Central memory CD8-positive, alpha-beta T cell (primary cell): ENCODE results near the gene ACOXL.

Experiments used
- ATAC-seq: fragments of 150-1000 bp; cut with Tn5 transposase; replicated peaks from 2 replicates; pipeline ENCODE4 v1.10.0; 2022; ENCODE audit warnings: mild to moderate bottlenecking, moderate FRiP score, moderate number of reproducible peaks; ENCODE audit not compliant: poor library complexity, severe bottlenecking; ENCODE audit errors: extremely low read depth
- DNase-seq, 2 donors: peaks; one replicate each; pipeline ENCODE4 v3.0.0; 2021; ENCODE audit warnings: low spot score in 2 of 2
- H3K27ac Mint-ChIP-seq: one replicate; pipeline ENCODE4 v1.8.0; 2022; ENCODE audit warnings: low read depth, mild to moderate bottlenecking, moderate library complexity, mixed read lengths
- H3K27me3 Mint-ChIP-seq: one replicate; pipeline ENCODE4 v1.8.0; 2022; ENCODE audit warnings: mixed read lengths
- H3K36me3 Mint-ChIP-seq: one replicate; pipeline ENCODE4 v1.8.0; 2022; ENCODE audit warnings: mild to moderate bottlenecking, moderate library complexity, mixed read lengths; ENCODE audit not compliant: insufficient read depth
- H3K4me1 Mint-ChIP-seq: one replicate; pipeline ENCODE4 v1.8.0; 2022; ENCODE audit warnings: mixed read lengths
- H3K4me3 Mint-ChIP-seq: one replicate; pipeline ENCODE4 v1.8.0; 2022; ENCODE audit warnings: mild to moderate bottlenecking, moderate library complexity, mixed read lengths
- H3K9me3 Mint-ChIP-seq: one replicate; pipeline ENCODE4 v1.8.0; 2022; ENCODE audit warnings: mixed read lengths

The ACOXL gene

GRCh38 chr2:111159641-111160040 is 427.3 kb downstream of the ACOXL start:
- DNase-seq: no peak
- H3K27ac Mint-ChIP-seq: peak overlapping the region; percentile 14
- no peaks in the 10 kb centered on the region for H3K27me3 Mint-ChIP-seq
- peaks cover 15% of the 10 kb centered on the region for H3K4me1 Mint-ChIP-seq
- peaks cover 8% of the 10 kb centered on the region for H3K36me3 Mint-ChIP-seq
- no peak overlapping the region for H3K4me3 Mint-ChIP-seq
- H3K9me3 Mint-ChIP-seq: no peaks in the 10 kb centered on the region
- no peak for ATAC-seq

DNA sequence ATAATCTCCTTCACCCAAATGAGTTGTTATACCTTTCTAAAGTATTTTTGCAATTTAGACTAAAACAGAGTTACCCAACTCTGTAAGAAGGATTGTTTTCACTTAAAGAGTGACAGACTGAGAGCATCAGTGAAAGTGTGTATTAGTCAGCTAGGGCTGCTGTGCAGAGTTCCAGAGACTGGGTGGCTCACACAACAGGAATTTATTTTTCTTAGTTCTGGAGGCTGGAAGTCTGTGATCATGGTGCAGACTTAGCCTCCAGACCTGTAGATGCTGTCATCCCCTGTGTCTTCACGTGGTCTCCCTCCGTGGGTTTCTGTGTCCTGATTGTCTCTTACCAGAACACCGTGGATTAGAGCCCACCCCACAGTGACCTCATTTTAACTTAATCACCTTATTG is 428.4 kb downstream of the ACOXL start:
- H3K27ac Mint-ChIP-seq: no peak overlapping the region
- no peaks in the 10 kb centered on the region for H3K9me3 Mint-ChIP-seq
- H3K27me3 Mint-ChIP-seq: no peaks in the 10 kb centered on the region
- no peak for ATAC-seq
- H3K36me3 Mint-ChIP-seq: peaks cover 10% of the 10 kb centered on the region
- no peak overlapping the region for H3K4me3 Mint-ChIP-seq
- peaks cover 12% of the 10 kb centered on the region for H3K4me1 Mint-ChIP-seq
- no peak for DNase-seq

DNA sequence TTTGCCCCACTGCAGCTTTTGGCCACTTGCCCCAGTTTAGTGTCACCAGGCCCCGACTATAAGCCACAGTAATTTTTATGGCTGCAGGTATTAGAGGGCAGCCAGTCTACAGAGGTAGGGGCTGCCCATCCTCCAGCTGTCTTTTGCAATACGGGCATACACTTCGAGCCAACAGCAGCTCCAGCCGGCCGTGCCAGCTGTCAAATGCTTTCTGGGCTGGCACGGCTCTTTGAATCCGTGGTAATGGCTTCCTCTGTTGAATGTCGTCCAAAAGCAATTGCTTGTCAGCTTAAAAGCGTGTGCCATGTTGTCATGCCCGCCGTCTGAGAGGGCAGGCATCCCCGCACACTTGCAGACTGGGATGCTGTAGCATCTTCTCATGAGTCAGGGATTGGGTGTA is 429.6 kb downstream of the ACOXL start:
- ATAC-seq: no peak
- no peaks in the 10 kb centered on the region for H3K27me3 Mint-ChIP-seq
- H3K36me3 Mint-ChIP-seq: peaks cover 10% of the 10 kb centered on the region

GRCh38 chr2:111162718-111163331 is 430.5 kb downstream of the ACOXL start:
- Mint-ChIP-seq H3K4me3 (no peak overlapping the region), H3K9me3 (no peaks in the 10 kb centered on the region), H3K27me3 (no peaks in the 10 kb centered on the region), H3K36me3 (peaks cover 10% of the 10 kb centered on the region), H3K4me1 (peaks cover 8% of the 10 kb centered on the region), H3K27ac (no peak overlapping the region)
- ATAC-seq (no peak), DNase-seq (no peak)

More for the DNA sequence above, 429.6 kb downstream of the ACOXL start:
- Mint-ChIP-seq H3K4me1 (peaks cover 8% of the 10 kb centered on the region), H3K4me3 (no peak overlapping the region), H3K27ac (no peak overlapping the region), H3K9me3 (no peaks in the 10 kb centered on the region)
- DNase-seq: no peak

DNA sequence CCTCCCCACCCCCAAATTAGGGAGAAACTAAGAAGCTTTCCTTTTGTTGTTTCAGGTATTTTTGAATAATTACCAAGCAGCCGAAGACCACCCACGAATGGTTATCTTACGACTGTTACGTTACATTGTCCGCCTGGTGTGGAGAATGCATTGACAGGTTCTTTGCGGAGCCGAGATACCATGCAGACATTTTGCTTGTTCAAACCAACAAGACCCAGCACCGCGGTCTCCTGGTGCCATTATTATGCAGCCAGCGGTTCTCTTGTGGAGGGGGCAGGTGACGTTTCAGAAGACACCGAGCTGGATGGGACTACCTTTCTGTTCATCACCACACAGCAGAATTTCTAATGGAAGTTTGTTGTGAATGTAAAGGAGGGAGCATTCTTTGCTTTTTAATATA is 431.7 kb downstream of the ACOXL start:
- H3K36me3 Mint-ChIP-seq: peaks cover 9% of the 10 kb centered on the region
- H3K4me1 Mint-ChIP-seq: peaks cover 14% of the 10 kb centered on the region
- no peaks in the 10 kb centered on the region for H3K9me3 Mint-ChIP-seq
- H3K27ac Mint-ChIP-seq: no peak overlapping the region
- no peaks in the 10 kb centered on the region for H3K27me3 Mint-ChIP-seq
- no peak for DNase-seq
- H3K4me3 Mint-ChIP-seq: no peak overlapping the region
- no peak for ATAC-seq

- Mint-ChIP-seq H3K27ac (no peak overlapping the region), H3K9me3 (no peaks in the 10 kb centered on the region), H3K4me3 (no peak overlapping the region), H3K4me1 (peaks cover 14% of the 10 kb centered on the region), H3K27me3 (no peaks in the 10 kb centered on the region), H3K36me3 (peaks cover 9% of the 10 kb centered on the region)
- ATAC-seq (no peak), DNase-seq (no peak)
Observed at GRCh38 chr2:111165084-111165483, 432.7 kb downstream of the ACOXL start.

DNA sequence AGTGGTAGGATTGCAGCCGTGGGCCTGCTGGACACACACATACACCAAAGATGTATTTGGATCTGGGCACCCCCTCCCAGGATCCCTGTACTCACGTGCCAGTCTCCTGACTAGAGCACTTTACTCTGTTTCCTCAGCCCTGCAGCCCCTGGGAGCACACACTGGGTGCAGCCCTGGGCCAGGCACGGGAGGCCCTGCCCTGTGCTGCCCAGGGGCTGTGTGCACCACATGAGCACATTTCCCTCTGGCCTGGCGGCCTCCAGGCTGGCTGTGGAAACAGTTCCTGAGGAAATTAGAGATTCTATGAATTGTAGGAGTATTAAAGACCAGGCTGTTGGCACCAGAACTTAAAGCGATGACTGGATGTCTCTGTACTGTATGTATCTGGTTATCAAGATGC is 433.7 kb downstream of the ACOXL start:
- Mint-ChIP-seq H3K4me3 (no peak overlapping the region), H3K36me3 (peaks cover 9% of the 10 kb centered on the region), H3K4me1 (peaks cover 14% of the 10 kb centered on the region), H3K9me3 (no peaks in the 10 kb centered on the region), H3K27ac (no peak overlapping the region), H3K27me3 (no peaks in the 10 kb centered on the region)
- ATAC-seq (no peak), DNase-seq (no peak)

- ATAC-seq: no peak
- H3K36me3 Mint-ChIP-seq: peaks cover 9% of the 10 kb centered on the region
Observed at GRCh38 chr2:111167076-111167862, 434.9 kb downstream of the ACOXL start.

DNA sequence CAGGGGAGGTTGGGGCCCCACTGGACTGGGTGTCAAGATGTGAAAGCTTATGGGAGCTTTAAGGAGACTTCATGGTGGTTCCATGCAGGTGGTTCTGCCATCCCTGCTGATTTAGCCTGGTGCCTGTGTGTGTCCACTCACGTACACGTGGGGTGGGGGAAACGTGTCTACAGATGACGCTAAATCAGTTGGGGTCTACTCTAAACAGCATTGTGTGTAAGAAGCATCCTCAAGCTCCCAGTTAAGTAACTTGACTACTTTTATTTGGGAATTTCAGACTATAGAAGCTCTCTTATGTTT is 435.4 kb downstream of the ACOXL start:
- Mint-ChIP-seq H3K9me3 (no peaks in the 10 kb centered on the region), H3K36me3 (peaks cover 9% of the 10 kb centered on the region), H3K4me3 (no peak overlapping the region), H3K27me3 (no peaks in the 10 kb centered on the region), H3K4me1 (peaks cover 9% of the 10 kb centered on the region), H3K27ac (no peak overlapping the region)
- ATAC-seq (no peak), DNase-seq (no peak)

More at GRCh38 chr2:111167076-111167862, 434.9 kb downstream of the ACOXL start:
- Mint-ChIP-seq H3K4me3 (no peak overlapping the region), H3K27me3 (no peaks in the 10 kb centered on the region), H3K4me1 (peaks cover 14% of the 10 kb centered on the region), H3K9me3 (no peaks in the 10 kb centered on the region), H3K27ac (no peak overlapping the region)
- no peak for DNase-seq
